ENCODE results near the gene SNTG2. TPM values are rescaled to one million over a fixed set of nuclear protein-coding genes. Genes with fewer than 3 reads are reported as not detected.

SNTG2 gene
- total and polyA plus RNA-seq, 4 donors: not detected

DNA sequence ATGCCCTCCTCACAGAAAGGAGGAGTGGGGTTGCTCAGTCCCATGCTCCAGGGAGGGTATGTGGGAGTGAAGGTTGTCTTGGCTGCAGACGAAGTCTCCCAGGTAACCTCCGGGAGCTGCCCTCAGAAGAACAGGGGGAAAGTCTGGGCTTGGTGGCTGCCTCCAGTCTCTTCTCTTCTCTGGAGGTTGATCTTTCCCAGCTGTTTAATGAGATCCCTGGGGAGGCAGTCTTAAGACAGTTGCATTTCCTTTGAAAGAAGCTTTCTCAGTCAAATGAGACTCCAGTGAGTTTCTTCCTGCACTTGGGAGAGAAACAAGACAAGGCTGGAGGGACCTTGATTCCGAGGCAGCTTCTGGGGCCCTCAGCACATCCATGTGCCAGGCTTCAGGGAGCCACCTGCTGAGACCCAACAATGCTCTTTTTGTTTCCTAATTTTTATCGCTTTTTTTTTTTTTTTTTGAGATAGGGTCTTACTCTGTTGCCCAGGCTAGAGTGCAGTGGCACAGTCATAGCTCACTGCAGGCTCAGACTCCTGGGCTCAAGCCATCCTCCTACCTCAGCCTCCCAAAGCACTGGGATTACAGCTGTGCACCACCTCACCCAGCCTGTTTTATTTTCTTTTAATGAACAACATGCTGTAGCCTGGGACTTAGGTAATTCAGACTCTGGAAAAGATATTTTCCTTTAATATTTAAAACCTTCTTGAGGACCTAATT lies 390.9 kb downstream of the SNTG2 start:
- WGBS: 59% methylated on average over 4 of the region's 4 CpGs
- Histone ChIP-seq H3K27me3 (ENCODE audit: control insufficient read depth in 4 of 4, insufficient read depth in 4 of 4, low read length in 3 of 4) (no peaks in the 10 kb centered on the region), H3K9ac (ENCODE audit: low read depth in 1 of 2, low read length in 2 of 2) (no peak overlapping the region), H3K9me3 (ENCODE audit: control insufficient read depth in 4 of 4, low read length in 3 of 4) (peaks cover 0 to 4% (median 0%) of the 10 kb centered on the region in 4 donors), H3K27ac (ENCODE audit: low read depth in 1 of 2, low read length in 2 of 2) (no peak overlapping the region), H3K36me3 (ENCODE audit: control insufficient read depth in 4 of 4, insufficient read depth in 3 of 4, low read depth in 1 of 4, low read length in 3 of 4) (no peaks in the 10 kb centered on the region), H3K4me1 (ENCODE audit: control insufficient read depth in 4 of 4, insufficient read depth in 4 of 4, low read length in 3 of 4) (no peaks in the 10 kb centered on the region), H3K4me3 (ENCODE audit: low read depth in 1 of 3, low read length in 3 of 3) (no peak overlapping the region)
- TF ChIP-seq FOXA2 (IDR thresholded peaks at IDR 0.05): no peak
- no peak for TF ChIP-seq EGR1 (IDR thresholded peaks at IDR 0.05; ENCODE audit: low read depth in 2 of 2)
- TF ChIP-seq NR2F2 (IDR thresholded peaks at IDR 0.05): no peak
- TF ChIP-seq, protein P1, sequence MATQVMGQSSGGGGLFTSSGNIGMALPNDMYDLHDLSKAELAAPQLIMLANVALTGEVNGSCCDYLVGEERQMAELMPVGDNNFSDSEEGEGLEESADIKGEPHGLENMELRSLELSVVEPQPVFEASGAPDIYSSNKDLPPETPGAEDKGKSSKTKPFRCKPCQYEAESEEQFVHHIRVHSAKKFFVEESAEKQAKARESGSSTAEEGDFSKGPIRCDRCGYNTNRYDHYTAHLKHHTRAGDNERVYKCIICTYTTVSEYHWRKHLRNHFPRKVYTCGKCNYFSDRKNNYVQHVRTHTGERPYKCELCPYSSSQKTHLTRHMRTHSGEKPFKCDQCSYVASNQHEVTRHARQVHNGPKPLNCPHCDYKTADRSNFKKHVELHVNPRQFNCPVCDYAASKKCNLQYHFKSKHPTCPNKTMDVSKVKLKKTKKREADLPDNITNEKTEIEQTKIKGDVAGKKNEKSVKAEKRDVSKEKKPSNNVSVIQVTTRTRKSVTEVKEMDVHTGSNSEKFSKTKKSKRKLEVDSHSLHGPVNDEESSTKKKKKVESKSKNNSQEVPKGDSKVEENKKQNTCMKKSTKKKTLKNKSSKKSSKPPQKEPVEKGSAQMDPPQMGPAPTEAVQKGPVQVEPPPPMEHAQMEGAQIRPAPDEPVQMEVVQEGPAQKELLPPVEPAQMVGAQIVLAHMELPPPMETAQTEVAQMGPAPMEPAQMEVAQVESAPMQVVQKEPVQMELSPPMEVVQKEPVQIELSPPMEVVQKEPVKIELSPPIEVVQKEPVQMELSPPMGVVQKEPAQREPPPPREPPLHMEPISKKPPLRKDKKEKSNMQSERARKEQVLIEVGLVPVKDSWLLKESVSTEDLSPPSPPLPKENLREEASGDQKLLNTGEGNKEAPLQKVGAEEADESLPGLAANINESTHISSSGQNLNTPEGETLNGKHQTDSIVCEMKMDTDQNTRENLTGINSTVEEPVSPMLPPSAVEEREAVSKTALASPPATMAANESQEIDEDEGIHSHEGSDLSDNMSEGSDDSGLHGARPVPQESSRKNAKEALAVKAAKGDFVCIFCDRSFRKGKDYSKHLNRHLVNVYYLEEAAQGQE (IDR thresholded peaks at IDR 0.05): no peak
- TF ChIP-seq, protein P2, sequence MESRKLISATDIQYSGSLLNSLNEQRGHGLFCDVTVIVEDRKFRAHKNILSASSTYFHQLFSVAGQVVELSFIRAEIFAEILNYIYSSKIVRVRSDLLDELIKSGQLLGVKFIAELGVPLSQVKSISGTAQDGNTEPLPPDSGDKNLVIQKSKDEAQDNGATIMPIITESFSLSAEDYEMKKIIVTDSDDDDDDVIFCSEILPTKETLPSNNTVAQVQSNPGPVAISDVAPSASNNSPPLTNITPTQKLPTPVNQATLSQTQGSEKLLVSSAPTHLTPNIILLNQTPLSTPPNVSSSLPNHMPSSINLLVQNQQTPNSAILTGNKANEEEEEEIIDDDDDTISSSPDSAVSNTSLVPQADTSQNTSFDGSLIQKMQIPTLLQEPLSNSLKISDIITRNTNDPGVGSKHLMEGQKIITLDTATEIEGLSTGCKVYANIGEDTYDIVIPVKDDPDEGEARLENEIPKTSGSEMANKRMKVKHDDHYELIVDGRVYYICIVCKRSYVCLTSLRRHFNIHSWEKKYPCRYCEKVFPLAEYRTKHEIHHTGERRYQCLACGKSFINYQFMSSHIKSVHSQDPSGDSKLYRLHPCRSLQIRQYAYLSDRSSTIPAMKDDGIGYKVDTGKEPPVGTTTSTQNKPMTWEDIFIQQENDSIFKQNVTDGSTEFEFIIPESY (IDR thresholded peaks at IDR 0.05): no peak
- no peak for TF ChIP-seq HNF4A (conservative IDR thresholded peaks at IDR 0.05)
- TF ChIP-seq JUND (IDR thresholded peaks at IDR 0.05): no peak
- no peak for TF ChIP-seq RXRA (IDR thresholded peaks at IDR 0.05)
- TF ChIP-seq GABPA (IDR thresholded peaks at IDR 0.05 in 1 of 2, conservative IDR thresholded peaks at IDR 0.05 in 1 of 2): no peak
- TF ChIP-seq SP1 (IDR thresholded peaks at IDR 0.05): no peak
- TF ChIP-seq RAD21 (IDR thresholded peaks at IDR 0.05): no peak
- TF ChIP-seq, protein P3, sequence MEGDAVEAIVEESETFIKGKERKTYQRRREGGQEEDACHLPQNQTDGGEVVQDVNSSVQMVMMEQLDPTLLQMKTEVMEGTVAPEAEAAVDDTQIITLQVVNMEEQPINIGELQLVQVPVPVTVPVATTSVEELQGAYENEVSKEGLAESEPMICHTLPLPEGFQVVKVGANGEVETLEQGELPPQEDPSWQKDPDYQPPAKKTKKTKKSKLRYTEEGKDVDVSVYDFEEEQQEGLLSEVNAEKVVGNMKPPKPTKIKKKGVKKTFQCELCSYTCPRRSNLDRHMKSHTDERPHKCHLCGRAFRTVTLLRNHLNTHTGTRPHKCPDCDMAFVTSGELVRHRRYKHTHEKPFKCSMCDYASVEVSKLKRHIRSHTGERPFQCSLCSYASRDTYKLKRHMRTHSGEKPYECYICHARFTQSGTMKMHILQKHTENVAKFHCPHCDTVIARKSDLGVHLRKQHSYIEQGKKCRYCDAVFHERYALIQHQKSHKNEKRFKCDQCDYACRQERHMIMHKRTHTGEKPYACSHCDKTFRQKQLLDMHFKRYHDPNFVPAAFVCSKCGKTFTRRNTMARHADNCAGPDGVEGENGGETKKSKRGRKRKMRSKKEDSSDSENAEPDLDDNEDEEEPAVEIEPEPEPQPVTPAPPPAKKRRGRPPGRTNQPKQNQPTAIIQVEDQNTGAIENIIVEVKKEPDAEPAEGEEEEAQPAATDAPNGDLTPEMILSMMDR (IDR thresholded peaks at IDR 0.05; ENCODE audit: low read depth, low read length, missing input control): no peak
- TF ChIP-seq, protein P4, sequence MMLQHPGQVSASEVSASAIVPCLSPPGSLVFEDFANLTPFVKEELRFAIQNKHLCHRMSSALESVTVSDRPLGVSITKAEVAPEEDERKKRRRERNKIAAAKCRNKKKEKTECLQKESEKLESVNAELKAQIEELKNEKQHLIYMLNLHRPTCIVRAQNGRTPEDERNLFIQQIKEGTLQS (IDR thresholded peaks at IDR 0.05): no peak
- no peak for TF ChIP-seq YY1 (IDR thresholded peaks at IDR 0.05)
- TF ChIP-seq, protein P5, sequence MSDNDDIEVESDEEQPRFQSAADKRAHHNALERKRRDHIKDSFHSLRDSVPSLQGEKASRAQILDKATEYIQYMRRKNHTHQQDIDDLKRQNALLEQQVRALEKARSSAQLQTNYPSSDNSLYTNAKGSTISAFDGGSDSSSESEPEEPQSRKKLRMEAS (IDR thresholded peaks at IDR 0.05): no peak
- TF ChIP-seq HNF4G (IDR thresholded peaks at IDR 0.05): no peak
- TF ChIP-seq FOXA1 (IDR thresholded peaks at IDR 0.05): no peak
- TF ChIP-seq TAF1 (conservative IDR thresholded peaks at IDR 0.05): no peak
- no peak for DNase-seq (ENCODE audit: low spot score)
